HG02973 (cell line): Measurements from ENCODE around the gene SLC38A3.
A peak's percentile ranks its signal among the peaks of the same experiment; 100 is the strongest.
"Not testable (repeated sequence)": the region's sequence is repeated elsewhere in the genome, so short reads cannot be mapped to it uniquely, and the experiment has no call there.

ENCODE experiments used
- ATAC-seq: cut with Tn5 transposase; IDR thresholded peaks from one replicate; pipeline ENCODE4 v1.9.1; 2021; ENCODE audit warnings: moderate library complexity; ENCODE audit not compliant: unreplicated experiment

SLC38A3 gene

DNA sequence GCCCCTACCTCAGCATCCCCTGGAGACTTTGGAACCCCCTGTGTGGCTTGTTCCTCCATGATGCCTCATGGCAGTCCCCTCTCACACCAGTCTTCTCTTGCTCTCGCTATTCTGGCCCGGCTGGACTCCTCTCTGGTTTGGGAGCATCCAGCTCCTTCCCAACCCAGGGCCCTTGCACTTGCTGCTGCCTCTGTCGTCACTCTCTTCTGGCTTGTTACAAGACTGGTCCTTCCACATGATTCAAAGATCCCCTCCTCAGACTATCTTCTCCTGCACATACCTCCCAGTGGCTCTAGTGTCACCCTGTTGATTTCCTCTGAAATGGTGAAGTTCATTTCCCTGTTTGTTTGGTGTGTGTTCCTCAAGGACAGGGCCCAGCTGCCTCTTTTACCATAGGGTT is 24.4 kb downstream of the SLC38A3 start:
- no peak for ATAC-seq

DNA sequence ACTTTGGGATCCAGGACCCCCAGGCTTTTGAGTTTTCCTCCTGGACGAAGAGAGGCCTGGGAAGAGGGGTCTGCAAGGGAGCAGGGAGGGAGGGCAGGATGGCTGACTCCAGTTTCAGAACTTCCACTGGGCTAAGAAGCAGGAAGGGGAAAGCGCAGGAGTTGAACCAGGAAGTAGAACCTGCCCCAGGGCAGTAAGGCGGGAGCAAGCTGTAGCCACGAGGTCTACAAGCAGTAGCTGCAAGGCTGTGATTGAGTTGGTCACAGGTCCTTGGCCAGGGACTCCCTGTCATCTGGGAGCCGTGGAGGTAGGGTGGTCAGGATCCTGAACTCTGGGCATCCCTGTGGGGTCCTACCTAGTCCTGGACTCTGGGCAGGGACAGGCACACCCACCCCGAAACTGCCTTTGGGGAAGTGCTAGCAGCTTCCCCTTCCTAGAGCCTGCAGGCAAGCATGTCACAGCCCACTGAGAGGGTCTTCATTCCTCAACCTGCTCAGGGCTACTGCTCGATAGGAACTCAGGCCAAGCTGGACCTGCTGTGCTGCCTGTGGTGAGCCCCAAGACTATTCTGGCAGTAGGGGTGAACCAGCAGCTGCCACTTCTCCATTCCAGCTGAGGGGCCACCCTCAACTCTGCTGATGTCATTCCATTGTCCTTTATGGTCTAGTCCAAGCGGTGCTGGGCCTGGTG is 25.2 kb downstream of the SLC38A3 start:
- ATAC-seq: no peak

DNA sequence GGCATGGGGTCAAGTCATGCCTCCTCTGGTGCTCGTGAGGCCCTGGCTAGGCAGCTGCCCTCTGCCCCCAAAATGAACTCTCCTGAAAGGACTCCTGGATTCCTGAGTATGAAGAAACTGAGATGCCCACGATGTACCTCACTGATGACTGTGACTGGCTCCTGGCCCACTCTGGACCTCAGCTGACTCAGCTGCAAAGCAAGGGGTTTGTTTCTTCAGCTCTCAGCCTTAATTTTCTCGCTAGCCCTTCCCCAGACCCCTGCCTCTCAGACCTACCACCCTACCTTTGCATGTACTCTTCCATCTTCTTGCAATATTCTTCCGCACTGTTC is 25.7 kb downstream of the SLC38A3 start:
- no peak for ATAC-seq

DNA sequence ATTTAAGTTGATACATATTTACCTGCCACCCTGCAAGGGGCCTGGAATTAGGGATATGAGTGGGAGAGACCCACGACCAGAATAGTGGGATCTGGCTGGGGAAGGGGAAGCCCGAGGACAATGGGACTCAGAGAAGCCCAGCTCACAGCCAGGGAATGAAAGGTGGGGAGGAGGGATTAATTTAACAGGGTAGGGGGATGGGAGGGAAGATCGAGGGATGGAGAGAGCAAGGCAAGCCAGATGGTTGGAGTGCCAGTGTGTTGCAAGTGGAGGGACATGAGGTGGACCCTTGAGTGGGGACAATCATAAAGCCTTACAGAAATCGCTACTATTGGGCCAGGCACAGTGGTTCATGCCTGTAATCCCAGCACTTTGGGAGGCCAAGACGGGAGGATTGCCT is 26.5 kb downstream of the SLC38A3 start:
- no peak for ATAC-seq

DNA sequence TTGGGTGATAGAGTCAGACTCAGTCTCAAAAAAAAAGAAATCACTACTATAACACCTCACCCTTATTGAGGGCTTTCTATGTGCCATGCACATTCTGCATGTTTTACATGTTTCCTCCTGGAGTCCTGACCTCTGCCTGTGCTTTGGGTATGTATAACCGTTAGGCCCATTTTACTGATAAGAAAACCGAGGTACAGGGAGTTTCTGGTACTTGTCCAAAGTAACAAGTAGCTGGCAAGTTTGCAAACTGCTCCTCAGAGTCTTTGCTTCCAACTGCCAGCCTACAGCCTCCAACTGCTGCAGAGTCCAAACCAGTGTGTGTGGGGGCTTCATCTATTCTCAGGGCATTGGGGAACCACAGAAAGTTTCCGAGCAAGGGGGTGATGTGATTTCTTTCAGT is 27.2 kb downstream of the SLC38A3 start:
- no peak for ATAC-seq

DNA sequence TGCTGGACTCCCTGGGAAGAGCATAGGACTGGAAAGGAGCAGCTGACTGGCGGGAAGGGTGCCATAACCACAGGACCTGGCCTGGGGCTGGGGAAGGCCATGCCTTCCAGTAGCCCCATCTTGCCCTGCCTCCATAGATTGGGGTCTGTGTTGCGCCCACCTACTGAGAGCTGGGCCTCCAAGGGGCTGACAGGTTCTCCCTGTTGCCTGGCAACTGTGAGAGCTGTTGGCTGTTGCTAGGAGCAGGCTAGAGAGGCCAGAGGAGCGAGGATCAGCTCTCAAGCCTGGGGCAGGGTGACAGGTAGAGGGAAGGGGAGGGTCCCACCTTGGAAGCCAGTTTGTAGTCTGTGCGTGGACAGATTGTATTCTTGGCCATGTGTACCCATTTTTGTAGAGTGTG is 28.1 kb downstream of the SLC38A3 start:
- no peak for ATAC-seq

DNA sequence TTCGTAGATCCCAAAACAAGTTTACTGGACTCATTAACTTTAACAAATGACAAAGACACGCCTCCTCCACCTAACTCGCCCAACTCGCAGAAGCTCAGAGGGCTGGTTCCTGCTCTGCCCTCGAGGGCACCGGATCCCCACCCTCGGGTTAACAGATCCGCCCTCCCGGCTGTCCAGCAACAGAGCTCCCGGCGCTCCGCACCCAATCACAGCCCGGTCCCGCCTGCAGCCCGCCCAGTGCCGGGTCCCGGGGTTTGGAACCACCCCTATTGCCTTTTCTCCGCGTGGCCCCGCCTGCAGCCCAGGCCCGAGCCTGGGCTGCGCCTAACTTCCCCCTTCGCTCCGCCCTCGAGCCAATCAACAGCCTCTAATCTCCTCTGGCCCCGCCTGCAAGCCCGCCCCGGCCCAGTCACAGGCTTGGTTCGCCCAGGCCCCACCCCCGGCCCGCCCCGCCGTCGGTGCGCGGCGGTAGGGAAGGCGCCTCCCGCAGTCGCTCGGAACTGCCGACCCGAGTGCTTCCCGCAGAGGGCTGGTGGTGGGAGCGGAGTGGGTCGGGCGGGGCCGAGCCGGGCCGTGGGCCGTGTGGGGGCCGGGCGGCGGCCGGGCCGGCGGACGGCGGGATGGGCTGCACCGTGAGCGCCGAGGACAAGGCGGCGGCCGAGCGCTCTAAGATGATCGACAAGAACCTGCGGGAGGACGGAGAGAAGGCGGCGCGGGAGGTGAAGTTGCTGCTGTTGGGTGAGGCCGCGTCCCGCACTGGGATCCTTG is 30.8 kb downstream of the SLC38A3 start, which contains the start of gene GNAI2:
Gene GNAI2, plus strand, starts transcription at position 489 of the 768 bp plus-strand sequence. Its CDS starts 132 bp downstream, at position 621.
- peak; percentile 86 for ATAC-seq

DNA sequence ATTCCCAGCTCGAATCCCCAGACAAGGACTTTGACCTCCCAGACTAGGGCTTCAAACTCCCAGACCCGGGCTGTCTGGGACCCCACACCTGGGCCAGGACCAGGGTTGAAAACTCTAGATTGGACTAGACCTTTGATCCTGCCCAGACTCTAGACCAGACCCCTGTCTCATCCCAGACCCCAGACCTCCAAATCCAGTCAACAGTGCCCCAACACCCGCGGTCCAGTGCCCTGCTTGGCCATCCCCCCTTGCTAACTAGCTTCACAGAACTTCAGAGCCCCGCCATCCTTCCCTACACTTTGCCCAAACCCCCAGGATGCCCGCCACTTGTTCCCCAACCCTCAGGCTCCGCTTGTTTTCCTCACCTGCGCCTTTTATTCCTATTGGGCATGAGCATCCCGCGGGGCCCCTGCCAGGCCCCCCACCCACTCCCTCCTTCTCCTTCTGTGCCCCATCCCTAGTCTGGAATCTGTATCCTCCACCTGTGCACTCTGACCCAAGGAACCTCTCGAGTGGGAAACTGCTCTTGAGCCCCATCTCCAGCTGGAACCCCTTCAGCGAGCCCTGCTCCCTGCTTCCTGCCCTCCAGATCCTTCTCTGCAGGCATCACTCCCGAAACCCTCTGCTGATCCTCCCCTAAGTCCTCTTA is 31.5 kb downstream of the SLC38A3 start:
- ATAC-seq: no peak

DNA sequence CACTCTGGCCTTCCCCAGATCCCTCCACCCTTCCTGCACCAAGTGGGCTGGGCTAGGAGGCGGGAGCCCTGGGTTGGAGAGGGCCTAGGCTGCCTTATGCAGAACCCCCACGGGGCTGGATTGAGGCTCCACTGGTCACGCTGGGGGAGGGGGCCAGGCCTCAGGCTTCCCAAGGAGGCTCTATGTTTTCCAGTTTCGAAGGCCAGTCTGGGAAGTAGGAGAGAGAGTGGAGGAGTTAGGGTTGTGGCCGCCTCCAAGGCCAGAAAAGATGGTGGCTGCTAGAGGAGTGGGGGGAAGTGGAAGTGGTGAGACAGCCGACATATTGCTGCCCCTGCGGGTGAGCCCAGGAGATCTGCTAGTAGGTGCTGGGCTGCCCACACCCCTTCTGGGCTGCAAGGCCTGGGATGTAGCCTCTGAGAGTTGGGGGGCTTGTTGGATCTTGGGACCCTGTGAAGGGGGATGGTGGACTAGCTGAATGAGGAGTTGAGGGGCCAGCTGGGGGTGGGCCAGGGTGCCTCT is 32.1 kb downstream of the SLC38A3 start:
- ATAC-seq: no peak

DNA sequence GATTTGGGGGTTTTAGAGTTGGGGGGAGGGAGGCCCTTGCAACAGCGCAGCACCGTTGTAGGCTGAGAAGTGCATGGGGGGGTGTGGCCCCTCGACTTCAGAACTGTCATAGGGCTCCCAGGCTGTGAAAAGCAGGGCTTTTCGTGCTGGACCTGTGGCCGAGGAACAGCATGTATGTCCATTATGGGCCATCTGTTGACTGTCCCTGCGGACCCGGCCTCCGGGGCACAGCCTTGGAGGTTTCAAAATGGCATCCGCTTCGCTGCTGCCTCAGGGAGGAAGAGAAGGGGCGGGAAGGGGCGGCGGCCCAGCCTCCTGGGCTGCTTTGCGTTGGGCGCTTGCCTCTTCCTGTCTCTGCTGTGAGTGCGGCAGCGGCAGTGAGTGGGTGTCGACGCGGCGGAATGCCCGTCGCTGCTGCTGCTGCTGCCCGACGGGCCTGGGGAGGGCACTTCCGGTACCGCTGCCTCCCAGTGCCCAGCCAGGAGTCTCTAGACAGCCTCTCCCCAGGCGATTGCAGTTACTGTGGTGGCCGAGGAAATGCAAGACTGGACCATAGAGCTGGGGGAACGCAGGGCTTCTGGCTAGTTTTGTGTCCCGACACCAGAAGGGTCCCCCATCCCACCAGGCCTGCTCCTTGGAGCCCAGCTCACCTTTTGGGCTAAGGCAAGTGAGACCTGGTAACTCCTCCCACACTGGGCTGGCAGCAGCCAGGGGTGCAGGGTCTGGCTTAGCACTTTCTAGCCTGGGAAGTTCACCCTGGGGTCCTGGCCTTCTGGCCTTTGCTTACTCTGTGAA is 32.9 kb downstream of the SLC38A3 start:
- ATAC-seq: no peak

DNA sequence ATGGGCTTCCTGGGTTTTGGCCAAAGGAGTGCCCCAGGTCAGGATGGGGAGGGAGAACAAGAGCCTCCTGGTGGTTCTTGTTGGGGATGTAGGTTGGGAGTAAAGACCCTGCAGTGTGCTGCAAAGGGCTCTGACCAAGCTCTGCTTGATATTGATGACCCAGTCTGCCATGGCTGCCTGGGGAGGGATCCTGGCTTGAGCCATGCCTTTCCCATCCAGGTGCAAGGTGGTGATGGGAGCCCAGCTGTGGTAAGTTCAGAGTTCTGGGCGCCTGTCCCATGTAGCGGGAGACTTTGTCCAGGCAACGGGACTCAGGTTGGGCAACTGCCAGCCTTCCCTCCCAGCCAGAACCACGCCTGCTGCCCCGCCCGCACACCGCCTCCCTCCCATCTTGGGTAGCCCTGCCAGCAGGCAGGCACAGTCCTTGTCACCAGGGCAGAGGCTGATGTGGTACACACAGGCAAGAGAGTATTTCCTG is 33.5 kb downstream of the SLC38A3 start:
- no peak for ATAC-seq

DNA sequence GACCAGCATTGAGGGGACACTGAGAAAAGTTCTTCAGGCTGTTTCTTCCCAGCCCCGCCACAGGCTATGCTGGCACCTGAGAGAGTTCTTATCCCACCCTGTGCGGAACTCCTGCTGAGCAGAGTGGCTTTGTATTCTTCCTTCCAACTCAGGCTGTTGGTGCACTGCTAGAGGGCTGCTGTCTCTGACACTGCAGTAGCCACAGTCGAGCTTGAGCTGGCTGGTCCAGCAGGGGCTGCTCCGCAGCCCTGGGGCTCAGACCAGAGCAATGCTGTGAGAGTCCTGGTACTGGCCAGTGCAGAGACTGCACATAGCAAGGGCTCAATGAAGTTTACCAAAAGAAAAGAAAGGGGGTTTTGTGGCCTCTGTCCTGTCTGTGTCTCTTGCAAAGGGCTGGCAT is 34.6 kb downstream of the SLC38A3 start:
- no peak for ATAC-seq

DNA sequence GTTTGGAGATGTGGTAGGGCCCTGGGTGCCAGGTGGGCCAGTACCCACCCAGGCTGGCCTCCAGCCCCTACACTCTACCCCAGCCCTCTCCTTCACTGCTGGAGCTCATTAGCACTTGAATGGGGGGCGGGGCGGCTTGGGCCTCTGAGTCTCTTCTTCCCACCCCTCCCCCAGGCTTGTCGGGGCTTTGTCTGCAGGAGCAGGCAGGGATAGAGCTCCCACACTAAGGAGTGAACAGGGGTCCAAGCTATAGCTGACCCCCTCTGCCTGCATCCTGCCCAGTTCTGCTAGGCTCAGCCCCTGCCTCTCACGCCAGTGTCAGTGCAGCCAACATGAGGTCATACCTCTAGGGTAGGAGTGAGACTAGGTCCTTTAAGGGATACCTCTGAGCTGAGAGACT is 36.1 kb downstream of the SLC38A3 start:
- ATAC-seq: no peak

DNA sequence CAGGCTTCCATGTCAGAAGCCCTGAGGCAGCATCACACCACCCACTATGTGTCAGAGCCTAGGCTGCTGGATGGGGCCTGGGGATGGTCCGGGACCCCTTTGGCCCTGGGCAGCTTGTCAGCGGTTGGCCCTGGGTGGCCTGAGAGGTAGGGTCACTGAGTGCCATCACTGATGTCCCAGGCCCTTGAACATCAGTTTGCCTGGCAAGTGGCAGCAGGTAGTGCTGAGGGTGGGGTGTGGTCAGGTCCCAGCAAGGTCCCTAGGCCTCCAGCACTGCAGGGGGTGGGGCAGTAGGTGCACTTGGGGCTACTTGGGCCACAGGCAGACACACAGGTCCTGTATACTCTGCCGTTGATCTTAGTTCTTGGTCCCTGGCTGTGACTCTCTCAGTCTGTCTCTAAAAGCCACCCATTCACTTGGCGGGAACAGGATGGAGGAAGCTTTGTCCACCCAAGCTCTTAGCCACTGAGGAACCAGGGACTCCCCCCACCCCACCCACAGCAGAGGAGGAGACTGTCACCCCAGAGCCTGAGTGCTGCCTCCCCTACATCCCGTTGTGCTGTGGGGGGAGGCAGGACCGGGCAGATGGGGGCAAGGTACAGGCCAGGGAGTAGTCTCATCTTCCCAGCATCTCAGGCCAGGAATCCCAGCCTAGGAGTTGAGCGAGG is 36.8 kb downstream of the SLC38A3 start:
- ATAC-seq: no peak

DNA sequence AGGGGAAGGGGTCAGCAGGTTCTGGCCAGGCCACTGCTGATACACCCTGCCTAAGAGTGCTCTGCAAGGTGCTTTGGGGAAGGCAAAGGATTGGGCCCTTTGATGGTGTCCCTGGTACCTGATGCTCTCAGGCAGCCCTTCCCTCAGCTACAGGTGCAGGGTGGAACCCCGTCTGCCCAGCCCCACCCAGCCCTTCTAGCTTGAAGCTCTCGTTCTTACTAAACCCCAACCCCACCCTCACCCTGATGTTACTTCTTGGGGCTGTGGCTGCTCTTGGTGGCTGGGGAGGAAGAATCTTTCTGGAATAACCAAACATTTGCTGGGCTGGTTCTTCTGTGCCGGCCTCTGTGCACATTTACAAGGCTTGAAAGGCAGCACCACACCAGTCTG is 37.3 kb downstream of the SLC38A3 start:
- ATAC-seq: no peak

DNA sequence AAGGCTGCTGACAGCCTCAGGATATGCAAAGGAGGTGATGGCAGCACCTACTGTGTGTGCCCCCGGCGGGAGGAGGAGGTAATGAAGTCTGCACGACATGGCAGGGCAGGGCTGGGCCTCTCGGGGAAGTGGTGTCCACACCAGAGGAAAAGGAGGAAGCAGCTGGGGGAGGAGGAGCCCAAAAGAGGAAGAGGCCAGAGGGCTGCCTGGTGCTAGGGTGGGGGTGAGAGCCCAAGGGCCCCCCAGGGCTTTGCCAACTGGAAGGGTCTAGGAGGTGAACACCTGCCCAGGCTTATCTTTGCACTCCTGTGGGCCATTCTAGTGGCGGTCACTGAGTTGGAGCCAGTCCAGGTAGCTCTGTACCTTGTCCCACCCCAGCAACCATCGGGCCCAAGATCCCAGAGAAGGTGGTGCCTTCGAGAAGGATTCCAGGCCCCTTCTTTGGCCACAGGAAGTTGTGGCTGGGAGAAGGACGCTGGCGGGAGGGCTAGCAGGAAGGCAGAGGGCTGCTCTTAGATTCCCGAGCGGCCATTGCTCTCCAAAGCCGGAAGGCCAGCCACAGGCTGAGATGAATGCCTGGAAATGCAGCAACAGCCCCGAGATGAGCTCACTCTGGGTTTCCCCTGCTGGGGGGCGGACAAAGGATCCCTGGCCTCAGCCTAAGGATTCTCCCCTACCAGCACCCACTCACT is 37.9 kb downstream of the SLC38A3 start:
- no peak for ATAC-seq

DNA sequence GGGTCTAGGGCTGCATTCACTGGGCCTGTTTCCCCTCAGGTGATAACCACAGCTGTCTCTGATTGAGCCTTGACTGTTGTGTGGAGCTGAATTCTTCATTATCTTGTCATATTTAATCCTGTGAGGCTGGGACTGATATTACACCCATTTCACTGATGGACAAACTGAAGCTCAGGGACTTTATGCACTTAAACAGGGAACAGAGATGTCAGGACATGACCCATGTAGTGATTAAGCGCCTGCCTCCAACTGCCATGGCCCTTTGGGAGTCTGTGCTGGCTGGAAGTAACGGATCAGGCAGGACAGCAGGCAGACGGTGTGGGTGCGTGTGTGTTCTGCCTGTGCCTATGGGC is 38.4 kb downstream of the SLC38A3 start:
- no peak for ATAC-seq

DNA sequence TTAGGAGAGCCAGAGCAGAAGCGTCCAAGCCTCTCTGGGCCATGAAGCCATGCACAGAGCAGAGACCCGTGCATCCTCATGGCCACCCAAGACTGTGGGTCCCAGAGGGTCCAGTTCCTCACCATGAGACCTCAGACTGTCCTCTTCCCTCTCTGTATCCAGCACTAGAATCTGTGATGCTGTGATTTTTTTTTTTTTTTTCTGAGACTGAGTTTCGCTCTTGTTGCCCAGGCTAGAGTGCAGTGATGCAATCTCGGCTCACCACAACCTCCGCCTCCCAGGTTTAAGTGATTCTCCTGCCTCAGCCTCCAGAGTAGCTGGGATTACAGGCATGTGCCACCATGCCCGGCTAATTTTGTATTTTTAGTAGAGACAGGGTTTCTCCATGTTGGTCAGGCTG is 39.7 kb downstream of the SLC38A3 start:
- not testable (repeated sequence) for ATAC-seq

DNA sequence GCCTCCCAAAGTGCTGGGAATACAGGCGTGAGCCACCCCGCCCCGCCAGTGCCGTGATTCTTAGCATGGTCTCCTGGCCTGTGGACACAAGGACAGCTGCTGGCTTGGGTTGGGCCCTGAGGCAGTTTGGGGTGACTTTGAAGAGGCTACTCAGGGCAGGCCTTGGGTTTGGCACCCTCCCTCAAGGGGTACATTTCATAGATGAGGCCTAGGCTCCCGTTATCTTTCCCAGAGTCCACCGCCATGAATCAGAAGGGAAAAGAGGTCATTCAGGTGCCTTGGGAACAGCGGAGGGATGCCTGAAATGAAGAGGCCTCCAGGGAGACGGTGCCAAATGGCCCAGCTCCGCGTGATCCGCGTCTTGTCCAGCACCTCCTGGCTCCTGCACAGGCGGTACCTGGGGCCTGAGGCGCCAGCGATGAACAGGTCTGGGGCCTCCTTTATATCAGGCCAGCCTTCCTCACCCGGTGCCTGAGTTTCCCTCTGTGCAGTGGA is 40.2 kb downstream of the SLC38A3 start:
- ATAC-seq: no peak
